Caki2 (cell line): ENCODE data around the gene ARHGAP30. TPM values are rescaled to one million over a fixed set of nuclear protein-coding genes. Genes with fewer than 3 reads are reported as not detected.

Experiments
- DNase-seq: peaks from one replicate; pipeline ENCODE4 v3.0.0-alpha.2; 2015; ENCODE audit warnings: low read depth
- in situ Hi-C: cut with HindIII; loops from 2 replicates; pipeline ENCODE4 v1.10.0; 2016; ENCODE audit warnings: low sequenced_read_pairs, low pct_unique_long_range_greater_than_20kb, mixed read lengths
- total RNA-seq: library from RNA; depleted of rRNA; stranded (reverse); fragments of >200 nt; shearing (Covaris generic); gene quantifications from 2 replicates; pipeline ENCODE4 v1.2.3, GENCODE V29; 2014; ENCODE audit warnings: low replicate concordance

Gene ARHGAP30
- total RNA-seq, 1 experiment from 2014 or later, result not detected

DNA sequence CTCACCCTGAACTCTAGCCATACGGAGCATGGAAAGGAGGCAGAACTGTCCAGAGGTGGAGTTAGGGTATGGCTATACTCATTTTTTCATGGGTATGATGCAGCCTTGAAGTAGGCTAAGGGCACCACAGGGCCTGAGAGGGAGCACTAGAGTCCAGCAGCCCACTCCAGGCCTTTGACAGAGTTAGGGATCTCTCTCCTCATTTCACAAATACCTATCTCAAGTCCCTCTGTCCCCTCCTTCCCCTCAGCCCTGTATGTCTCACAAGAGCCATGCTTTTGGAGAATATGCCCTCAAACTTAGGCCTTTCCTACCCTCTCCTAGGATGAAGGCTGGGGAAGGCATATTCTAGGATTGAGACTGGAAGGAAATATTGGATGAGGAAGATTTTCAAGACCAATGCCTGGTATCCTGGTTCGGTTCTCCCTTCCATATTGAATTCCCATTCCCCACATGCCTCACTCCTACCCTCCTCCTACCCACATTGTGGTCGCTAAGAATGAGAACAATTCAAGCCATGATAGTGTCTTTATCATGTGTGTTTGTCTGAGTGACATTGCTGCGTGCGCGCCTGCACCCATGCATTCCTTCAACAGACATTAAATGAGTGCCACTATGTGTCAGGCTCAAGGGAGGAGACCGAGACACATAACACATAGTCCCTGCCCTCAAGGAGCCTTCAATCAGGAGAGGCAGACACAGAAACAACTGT is 22.3 kb upstream of the ARHGAP30 start:
- no peak for DNase-seq
- in situ Hi-C loops, result loop anchor here (10.0 kb wide), 1 partner anchor 47 kb away; the partner anchor contains the start of gene USF1

DNA sequence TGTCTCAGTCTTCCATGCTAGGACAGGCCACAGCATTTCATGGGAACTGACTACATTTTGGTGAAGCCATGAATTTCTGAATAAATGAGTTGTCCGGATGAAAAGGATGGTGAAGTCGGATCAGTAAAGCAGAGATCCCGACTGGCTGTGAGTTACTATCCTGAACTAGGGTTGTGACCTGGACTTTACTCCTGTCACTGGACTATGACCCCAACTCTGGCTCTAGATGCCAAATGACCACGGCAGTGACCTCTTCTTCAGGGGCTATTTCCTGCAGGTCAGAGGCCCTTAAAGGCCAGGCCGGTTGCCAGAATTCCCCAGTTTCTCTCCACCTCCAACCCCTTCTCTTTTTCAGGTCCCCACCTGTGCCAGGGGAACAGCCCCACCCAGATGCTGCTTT is 21.4 kb upstream of the ARHGAP30 start:
- no peak for DNase-seq
- in situ Hi-C loops, result loop anchor here (10.0 kb wide), 1 partner anchor 46 kb away; the partner anchor contains the start of gene USF1

DNA sequence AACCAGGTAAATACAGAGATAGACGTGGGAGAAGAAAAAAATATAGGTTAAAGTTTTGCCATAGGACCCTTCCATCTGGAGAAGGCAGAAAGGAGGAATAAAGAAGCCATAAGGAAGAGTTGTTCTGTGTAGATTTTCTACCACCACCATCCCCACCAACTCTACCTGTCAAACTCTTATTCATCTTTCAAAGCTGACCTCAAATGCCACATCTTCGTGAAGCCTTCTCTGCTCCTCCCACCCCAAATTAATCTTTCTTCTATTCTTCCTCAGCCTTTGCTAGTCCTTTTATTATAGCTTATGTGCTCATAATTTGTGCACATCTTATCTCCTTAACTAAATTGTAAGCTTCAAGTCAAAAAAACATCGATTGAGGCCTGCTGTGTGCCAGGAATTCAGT is 20.9 kb upstream of the ARHGAP30 start:
- no peak for DNase-seq
- in situ Hi-C loops, result loop anchor here (10.0 kb wide), 1 partner anchor 46 kb away; the partner anchor contains the start of gene USF1

DNA sequence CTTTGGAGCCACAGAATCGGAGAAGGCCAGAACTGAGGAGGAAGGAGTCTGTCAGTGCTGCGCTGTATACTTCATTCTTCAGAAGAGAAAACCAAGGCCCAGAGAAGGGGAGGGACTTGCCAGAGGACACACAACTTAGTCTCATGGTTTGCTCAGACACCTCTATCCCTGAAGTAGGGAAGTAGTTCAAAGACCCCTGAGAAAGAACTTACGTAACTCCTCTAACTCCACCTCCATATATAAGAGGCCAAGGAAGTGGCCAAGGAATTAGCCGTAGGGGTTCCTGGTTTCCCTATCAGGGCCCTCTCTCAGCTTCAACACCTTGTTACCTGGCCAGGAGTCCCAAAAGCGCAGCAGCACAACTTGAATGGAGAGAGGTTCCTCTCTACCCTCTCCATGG is 20.2 kb upstream of the ARHGAP30 start:
- no peak for DNase-seq
- in situ Hi-C loops, result loop anchor here (10.0 kb wide), 1 partner anchor 45 kb away; the partner anchor contains the start of gene USF1

DNA sequence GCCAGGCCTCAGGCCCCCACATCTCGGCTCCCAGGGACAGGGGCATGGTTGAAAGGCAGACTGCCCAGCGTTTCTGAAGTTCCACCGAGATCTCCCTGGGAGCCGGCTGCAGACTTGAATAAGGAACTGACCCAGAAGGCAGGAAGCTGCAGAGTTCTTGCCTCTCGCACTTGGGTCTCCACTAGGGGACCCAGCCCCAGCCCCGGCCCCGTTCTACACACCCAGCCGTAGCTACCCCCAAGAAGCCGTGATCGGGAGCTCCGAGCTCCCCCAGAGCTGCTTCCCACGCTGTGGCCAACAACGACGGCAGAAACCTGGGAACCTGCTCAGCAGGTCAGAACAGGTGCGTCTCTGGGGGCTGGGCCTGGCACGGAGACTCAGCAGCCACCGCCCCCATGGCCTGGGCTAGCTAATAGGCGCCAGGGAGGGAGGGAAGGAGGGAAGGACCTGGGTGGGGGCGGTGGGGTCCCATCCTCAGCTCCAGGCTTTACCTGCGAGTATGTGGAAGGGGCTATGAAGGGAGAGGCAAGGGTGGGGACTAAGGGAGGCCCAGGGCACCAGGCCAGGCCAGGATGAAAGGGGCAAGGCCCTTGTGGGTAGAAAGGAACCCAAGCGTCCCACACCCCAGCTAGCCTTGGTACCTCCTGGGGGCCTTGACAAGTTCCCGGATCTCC is 19.7 kb upstream of the ARHGAP30 start, which contains the start of gene NECTIN4:
Gene NECTIN4 (minus strand): TSS at position 308 of the 674 bp plus-strand sequence. CDS start 262 bp downstream, at position 46.
- in situ Hi-C loops, result no loop called here
- no peak for DNase-seq

DNA sequence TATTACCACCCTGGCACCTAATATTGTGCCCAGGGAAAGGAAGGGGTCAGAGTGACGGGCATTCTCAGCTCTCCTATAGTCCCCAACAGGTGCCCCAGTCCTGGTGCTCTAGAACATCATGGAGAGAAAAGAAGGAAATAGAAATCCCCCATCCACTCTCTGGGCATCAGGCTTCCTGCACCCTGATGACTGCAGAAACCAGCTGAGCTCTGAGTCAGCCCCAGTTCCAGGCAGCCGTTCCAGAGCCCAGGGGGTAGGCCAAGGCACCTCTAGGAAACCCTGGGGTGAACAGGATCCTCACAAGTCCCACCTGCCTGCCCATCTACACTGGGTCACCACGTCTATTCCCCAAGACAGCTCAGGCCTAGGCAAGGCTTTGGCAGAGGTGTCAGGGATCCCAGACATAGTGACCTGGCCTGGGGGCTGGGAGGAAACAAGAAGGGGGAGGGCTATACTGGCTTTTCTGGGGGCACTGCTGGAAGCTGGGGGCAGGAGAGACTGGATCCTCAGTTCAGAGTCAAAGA is 19.0 kb upstream of the ARHGAP30 start:
- DNase-seq, result no peak
- in situ Hi-C loops, result no loop called here

DNA sequence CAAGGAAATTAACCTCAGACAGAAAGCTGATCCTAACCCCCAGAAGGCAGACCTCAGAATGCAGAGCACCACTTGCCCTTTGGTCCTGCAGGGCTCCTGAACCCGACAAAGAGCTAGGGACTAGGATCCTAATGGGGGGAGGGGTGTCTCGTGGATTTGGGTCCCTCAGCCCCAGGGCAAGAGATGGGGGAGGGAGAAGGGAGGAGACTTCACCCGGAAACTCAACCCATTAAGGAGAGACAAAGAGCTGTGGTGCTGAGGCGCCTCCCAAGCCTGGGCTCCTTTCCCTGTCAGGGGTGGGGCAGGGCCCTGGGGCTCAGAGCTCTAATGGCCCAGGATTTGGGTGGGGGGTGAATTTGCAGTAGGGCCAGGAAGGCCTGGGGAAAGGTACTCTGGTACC is 16.8 kb upstream of the ARHGAP30 start:
- in situ Hi-C loops, result no loop called here
- DNase-seq, result no peak

DNA sequence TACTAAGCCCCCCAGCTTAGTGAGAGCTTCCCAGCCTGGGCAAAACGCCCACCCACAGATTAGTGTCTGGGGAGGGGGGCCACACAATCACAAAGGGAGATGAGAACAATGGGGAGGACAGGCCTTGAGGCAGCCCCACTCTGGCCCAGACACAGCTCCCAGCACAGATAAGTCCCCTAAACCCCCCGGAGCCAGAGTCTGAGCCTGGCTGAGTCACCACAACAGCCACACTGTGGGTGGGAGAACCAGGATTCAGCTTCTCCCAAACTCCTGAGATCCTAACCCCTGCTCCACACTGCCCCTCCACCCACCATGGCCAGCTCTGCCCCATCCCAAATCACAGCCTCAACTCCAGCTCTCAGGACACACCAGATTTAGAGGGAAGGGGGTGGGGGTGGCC is 15.5 kb upstream of the ARHGAP30 start:
- in situ Hi-C loops, result no loop called here
- no peak for DNase-seq

DNA sequence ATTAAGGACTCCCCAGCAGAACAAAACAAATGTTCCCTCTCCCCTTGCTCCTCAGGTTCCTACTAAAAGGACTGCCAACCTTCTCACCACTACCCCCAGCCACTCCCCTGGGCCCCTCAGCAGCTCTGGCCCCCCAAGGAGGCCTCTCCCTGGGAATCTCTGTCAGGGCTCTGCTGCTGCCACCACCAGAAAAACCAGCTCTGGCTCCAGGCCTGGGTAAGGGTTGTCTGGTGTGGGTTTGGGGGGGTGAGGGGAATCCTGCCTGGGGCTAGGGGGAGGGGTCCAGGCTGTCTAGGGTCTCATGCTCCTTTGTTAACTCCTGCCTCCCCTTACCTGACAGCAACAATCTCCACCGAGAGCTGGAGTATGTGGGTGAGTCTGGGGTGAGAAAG is 14.9 kb upstream of the ARHGAP30 start:
- in situ Hi-C loops, result no loop called here
- no peak for DNase-seq

DNA sequence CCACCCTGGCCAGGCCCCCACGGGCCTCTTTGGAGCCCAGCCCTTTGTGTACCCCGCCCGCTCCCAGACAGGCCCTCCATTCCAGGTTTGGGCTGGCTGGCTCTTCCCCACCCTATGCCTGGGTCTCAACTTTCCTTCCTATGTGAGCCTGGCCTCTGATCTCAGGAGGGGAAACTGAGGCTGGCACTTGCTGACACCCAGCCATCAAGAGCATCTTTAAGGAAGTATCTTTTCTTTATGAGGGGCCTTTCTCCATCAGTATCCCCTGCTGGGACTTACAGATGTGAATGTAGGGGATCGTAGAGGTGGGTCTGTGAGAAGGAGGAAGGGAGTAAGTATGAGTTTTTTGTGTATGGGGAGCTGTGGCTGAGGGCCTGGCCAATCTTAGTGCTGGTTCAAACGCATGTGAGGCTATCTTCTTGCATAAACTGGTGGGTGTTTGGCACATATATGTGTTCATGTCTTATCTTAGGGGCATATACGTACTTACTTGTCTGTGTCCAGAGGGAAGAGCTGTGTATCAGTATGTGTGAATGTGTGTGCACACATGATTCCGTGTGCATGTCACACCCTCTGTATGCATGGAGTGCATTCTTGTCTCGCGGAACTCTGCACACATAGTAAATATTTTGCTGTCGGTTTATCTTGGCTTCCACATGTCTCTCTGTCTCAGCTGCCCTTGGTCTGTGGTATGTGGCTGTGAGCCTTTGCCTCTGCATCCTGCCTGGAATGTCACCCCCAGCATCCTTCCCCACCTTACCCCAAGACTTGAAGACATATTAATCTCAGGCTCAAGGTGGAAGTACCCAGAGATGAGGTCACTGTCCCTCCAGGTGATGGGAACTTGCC is 14.3 kb upstream of the ARHGAP30 start:
- in situ Hi-C loops, result no loop called here
- no peak for DNase-seq

DNA sequence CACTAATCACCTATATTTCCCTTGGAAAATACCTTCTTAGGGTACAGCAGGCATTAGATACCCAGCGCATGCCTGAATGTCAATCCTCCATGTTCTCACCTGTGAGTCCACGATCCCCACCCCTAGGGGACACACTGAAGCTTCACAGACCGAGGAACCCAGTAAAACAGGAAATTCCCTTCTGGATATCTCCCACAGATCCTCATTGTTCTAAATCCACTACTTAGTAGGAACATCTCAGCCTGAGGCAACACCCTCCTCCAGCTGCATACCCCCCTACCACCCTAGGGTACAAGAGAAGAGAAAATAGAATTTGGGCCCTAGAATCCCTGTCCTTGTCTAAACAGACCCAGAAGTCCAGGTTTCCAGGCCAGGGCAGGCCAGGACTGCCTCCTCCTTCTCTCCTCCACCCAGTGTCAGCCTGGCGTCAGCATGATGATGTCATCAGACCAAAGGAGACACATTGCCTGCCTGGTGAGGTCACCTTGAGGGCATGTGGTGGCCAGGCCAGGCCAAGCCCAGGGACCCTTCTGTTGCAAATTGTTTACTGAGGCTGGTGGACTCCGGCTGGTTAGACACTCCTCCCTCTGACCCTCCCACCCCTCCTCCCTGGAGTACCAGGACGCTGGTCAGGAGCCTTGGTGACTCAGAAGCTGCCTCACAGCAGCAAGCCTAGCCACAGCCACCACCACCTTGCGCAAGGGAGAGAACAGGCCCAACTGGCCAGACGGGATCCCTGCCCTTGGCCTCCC is 13.5 kb upstream of the ARHGAP30 start:
- in situ Hi-C loops, result no loop called here
- peak; percentile 79 for DNase-seq

DNA sequence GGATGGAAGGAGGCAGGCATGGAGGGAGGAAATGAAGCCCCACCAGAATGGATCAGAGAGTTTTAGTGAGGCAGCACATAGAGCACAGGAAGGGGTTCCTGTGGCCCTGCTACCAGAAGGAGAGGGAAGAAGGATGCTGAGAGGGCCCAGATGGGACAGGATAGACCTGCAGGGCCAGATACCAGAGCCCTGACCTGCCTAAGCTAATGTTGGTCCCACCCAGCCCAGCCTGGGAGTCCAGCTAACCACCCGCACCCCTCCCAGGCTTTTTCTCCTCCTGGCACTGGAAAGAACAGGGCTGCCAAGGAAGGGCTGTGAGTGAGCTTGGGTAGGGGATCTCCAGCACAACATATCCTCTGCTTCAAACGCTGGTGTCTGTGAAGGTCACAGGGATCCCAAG is 12.8 kb upstream of the ARHGAP30 start:
- no peak for DNase-seq
- in situ Hi-C loops, result no loop called here

DNA sequence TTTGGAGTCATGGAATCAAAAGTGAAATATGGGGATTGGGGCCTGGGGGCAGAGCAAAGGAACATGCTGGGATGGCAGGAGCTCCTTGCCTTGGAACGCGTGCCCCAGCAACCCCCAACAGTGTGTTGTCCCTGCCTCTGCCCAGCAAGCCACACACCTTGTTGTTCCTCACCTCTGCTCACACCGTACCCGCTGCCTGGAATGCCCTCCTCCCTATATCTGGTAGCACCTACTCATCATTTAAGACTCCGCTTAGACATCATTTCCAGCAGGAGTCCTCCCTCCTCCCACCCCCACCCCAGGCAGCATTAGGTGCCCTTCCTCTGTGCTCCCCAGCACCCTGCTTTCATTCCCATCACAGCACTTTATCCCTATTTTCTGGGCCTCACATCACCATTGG is 11.8 kb upstream of the ARHGAP30 start:
- in situ Hi-C loops, result no loop called here
- no peak for DNase-seq

DNA sequence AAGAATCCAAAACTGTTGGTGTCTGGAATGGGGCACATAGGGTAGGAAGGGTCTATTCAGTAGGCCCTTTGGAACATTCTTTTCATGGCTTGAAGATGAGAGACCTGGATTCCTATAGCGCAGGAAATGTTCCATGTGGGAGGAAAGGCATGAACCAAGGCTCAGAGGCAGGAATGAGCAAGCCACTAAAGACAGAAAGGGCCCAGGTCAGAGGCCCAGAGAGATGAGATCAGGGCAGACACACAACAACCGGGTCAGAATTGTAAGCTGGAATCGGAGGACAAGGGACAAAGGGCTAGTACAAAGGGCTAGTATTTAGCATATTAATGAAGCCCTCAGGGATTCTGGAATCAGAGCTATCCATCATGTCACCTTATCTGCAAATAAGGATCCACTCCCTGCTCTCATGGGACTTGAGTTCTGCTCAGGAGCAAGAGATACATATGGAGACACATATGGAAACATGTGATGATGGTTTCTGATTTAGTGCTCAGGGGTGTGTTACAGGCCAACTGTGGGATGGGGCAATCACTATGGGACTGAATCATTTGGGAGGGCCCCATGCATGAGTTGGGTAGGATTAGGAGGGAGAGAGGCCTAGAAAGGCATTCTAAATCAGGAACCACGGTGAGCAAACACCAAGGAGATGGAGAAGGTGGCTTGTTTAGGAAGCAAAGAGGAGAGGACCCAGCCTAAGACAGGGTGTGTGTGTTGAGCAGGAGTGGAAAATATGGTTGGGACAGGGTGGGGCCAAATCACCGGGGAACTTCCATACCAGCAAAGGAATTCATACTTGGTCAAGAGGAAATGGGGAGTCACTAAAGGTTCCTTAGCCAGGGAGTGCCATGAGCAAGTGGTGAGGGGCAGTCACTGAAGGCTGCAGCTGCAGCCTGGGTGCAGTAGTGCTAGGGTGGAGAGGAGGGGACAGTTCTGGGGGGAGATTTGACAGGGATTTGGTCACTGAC is 11.0 kb upstream of the ARHGAP30 start:
- in situ Hi-C loops, result no loop called here
- no peak for DNase-seq

DNA sequence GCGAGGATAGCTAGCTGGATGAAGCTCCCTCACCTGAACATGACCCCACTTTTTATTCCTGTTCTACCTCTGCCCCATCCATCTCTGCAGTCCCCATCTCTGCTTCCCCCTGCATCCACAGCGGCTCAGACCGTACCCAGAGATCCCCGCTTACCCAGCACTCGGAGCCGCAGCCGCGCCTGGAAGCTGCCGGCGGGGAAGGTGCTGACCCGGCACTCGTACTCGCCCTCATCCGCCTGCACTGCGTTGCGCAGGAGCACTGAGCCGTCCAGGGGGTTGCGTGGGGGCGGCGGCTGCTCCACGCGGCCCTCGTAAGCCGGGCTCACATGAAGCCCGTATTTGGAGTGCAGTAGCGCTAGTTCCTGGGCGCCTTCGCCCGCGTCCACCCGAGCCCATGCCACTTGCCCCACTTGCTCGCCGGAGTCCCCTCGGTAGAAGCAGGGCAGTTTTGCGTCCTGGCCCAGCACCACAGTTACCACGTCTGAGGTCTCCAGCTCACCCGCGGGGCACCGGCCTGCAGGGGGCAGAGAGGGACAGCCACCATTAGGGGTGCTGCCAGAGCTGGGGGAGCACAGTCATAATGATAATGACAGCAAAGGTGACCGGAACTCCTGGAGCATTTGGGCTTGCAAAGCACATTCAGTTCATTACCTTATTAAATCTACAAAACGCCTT is 9.9 kb upstream of the ARHGAP30 start:
- no peak for DNase-seq
- in situ Hi-C loops, result no loop called here

DNA sequence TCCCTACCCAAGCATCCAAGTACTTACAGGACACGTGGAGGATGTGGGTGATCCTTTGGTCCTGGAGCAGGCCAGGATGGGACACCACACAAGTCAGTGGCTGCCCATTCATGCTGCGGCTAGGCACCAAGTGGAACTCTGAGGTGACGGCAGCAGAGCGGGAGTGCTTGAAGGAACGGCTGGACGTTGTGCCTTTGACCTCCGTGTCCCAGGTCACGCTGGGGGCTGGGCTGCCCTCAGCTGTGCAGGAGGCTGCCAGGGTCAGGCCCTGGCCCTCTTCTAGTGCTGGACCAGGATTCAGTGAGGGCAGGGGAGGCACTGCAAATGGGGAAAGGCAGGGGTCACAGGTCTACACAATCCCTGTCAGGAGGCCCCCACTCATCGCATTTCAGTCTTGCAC is 7.7 kb upstream of the ARHGAP30 start:
- in situ Hi-C loops, result no loop called here
- no peak for DNase-seq
